Measurements from ENCODE around the gene SOX10.

SOX10 gene

DNA sequence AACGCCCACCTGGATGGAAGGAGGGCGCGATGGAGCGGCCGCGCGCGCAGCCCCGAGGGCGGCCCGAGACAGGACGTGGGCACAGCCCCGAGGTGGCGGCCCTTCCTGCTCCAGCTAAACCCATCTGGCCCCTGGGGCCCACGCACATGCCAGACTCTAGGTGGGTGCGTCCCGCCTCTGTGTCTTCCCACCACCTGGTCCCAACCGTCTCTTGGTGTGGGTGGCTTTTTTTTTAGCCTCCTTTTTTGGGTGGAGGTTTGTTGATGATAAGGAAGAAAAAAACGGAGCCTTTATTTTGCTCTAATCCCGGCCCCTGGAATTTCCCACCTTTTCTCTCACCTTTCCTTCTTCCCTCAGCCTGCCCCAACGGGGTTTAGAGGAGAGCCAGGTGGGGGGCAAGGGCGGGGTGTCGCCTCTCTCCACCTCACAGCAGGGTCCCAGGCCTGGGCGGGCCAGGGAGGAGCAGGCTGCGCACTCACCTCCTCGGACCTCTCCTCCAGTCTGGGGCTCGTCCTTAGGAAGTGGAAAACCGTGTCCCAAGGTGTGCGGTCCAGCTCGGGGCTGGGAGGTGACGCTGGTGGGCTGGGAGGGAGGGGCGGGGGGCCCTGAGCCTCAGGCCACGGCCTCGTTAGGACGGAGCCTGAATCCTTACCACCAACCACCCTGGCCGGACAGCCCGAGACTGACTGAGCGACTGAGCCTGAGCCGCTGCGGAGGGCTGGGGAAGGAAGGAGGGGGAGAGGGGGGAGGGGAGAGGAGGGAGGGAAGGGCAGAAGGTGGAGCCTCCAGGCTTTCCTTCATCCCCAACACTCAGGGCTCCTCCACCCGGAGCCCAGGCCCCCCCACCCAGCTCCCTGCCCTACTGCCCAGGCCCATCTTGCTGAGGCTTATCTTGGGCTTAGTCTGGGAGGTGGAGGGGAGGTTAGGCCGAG, at the start of gene SOX10:
Gene SOX10 (minus strand): TSS at position 696 of the 932 bp plus-strand sequence. CDS start 771 bp downstream, outside the sequence.
- DNase-seq (ENCODE audit: low read depth): no peak
- no peak for TF ChIP-seq MYC (IDR thresholded peaks at IDR 0.05; ENCODE audit: low read depth, low read length)
- TF ChIP-seq, protein P1, sequence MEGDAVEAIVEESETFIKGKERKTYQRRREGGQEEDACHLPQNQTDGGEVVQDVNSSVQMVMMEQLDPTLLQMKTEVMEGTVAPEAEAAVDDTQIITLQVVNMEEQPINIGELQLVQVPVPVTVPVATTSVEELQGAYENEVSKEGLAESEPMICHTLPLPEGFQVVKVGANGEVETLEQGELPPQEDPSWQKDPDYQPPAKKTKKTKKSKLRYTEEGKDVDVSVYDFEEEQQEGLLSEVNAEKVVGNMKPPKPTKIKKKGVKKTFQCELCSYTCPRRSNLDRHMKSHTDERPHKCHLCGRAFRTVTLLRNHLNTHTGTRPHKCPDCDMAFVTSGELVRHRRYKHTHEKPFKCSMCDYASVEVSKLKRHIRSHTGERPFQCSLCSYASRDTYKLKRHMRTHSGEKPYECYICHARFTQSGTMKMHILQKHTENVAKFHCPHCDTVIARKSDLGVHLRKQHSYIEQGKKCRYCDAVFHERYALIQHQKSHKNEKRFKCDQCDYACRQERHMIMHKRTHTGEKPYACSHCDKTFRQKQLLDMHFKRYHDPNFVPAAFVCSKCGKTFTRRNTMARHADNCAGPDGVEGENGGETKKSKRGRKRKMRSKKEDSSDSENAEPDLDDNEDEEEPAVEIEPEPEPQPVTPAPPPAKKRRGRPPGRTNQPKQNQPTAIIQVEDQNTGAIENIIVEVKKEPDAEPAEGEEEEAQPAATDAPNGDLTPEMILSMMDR (IDR thresholded peaks at IDR 0.05; ENCODE audit: low read depth, low read length): no peak
- TF ChIP-seq, protein P2, sequence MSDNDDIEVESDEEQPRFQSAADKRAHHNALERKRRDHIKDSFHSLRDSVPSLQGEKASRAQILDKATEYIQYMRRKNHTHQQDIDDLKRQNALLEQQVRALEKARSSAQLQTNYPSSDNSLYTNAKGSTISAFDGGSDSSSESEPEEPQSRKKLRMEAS (IDR thresholded peaks at IDR 0.05; ENCODE audit: low read depth, low read length): no peak
- TF ChIP-seq POLR2A (IDR thresholded peaks at IDR 0.05; ENCODE audit: extremely low read depth, insufficient read length): no peak
- no peak within 1 kb of the TSS for H3K4me3 ChIP-seq (ENCODE audit: low read depth, low read length)

DNA sequence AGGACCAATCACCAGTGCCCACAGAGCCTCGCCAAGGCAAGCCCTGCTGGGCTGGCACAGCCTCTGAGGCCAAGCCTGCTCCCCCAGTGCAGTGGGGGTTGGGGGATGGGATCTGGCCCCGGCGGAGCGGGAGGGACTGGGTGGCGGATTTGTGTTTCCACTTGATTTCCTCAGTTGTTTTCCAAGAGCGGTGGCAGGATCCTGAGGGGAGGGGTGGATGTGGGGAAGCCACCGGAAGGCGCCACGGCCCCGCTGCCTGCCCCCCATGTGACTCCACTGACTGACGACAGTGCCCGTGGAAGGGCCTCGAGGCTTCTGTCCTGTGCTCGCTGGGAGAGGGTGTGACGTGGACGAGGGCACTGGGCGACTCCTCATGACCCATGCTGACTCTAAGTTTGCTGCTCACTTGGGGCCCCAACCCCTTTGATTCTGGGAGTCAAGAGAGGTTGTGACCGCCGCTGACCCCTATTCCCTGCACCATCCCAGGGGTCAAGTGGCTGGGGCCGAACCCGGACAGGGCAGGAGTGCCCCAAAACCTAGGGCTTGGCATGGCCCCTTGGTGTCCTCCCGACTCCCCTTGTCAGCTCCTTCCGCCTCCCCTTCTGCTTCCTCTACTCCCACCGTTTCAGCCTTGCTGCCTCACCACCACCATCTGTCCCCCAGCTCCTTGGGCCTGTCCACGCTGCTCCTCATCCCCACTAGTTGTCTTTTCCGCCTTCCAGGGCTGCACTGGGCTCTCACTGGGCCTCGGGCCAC, 49.3 kb upstream of the SOX10 start:
- TF ChIP-seq, protein P1 (IDR thresholded peaks at IDR 0.05; ENCODE audit: low read depth, low read length): no peak
- TF ChIP-seq POLR2A (IDR thresholded peaks at IDR 0.05; ENCODE audit: extremely low read depth, insufficient read length) (no peak), MYC (IDR thresholded peaks at IDR 0.05; ENCODE audit: low read depth, low read length) (no peak)
- TF ChIP-seq, protein P2 (IDR thresholded peaks at IDR 0.05; ENCODE audit: low read depth, low read length): no peak
- peak overlapping the region; percentile 32 for H3K4me3 ChIP-seq (ENCODE audit: low read depth, low read length)
- DNase-seq (ENCODE audit: low read depth): peak; percentile 24

DNA sequence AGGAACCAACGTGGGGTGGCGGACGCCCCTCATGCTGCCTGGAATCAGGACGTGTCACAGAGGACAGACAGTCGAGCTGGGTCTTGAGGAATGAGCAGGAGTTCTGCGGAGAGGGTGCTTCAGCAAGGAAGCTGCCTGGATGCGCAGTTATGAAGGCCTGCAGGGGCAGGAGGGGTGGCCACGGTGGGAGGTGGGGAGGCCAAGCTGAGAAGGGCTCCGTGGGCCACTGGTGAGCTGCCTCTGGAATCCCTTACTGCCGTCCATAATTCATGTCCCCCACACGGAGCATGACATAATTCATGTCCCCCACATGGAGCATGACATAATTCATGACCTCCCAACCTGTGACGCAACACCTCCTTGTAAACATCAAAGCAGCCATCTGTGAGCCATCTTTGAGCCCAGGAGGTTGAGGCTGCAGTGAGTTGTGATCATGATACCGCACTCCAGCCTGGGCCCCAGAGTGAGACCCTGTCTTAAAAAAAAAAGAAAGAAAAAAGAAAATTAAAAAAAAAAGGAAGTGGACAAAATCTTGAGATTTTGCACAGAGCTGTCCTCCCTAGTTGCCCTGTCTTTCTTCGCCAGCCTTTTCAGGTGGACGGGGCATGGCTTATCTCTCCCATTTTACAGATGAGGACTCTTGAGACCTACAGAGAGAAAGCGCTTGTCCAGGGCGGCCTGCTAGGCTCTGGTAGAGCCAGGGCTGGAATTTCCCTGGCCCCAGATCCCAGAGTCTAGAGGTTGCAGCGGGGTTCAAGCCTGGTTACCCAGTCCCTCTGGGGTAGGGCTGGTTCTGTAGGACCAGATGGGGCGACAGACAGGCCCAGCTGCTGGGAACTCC, 48.5 kb upstream of the SOX10 start:
- DNase-seq (ENCODE audit: low read depth): peak; percentile 89
- TF ChIP-seq MYC (IDR thresholded peaks at IDR 0.05; ENCODE audit: low read depth, low read length) (peak; percentile 49; the same call in 1 of the 2 replicates), POLR2A (IDR thresholded peaks at IDR 0.05; ENCODE audit: extremely low read depth, insufficient read length) (no peak)
- TF ChIP-seq, protein P1 (IDR thresholded peaks at IDR 0.05; ENCODE audit: low read depth, low read length): no peak
- TF ChIP-seq, protein P2 (IDR thresholded peaks at IDR 0.05; ENCODE audit: low read depth, low read length): peak; percentile 49; the same call in 1 of the 2 replicates
- H3K4me3 ChIP-seq (ENCODE audit: low read depth, low read length): no peak overlapping the region

DNA sequence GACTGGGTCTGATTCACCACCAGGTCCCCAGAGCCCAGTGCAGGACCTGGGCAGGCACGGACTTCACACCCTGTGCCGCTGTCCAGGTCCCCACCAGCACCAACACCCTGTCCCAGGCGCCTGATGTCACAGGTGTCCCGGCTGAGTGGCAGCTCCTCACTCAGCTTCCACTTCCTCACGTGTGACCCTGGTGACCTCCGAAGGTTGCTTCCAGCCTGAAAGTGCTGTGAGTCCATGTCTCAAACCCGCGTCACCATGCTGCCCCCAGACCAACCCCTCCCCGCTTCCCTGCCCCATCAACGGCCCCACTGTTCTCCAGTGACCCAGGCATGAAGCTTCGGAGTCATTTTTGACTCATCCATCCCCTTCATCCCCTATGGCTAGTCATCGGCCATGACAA, 47.1 kb upstream of the SOX10 start:
- TF ChIP-seq, protein P2 (IDR thresholded peaks at IDR 0.05; ENCODE audit: low read depth, low read length): no peak
- no peak for TF ChIP-seq POLR2A (IDR thresholded peaks at IDR 0.05; ENCODE audit: extremely low read depth, insufficient read length)
- TF ChIP-seq, protein P1 (IDR thresholded peaks at IDR 0.05; ENCODE audit: low read depth, low read length): no peak
- no peak for DNase-seq (ENCODE audit: low read depth)
- H3K4me3 ChIP-seq (ENCODE audit: low read depth, low read length): no peak overlapping the region
